Brain microvascular endothelial cell (primary cell): ENCODE data around the gene SV2A.
"Not testable (repeated sequence)": the region's sequence is repeated elsewhere in the genome, so short reads cannot be mapped to it uniquely, and the experiment has no call there.

Source experiments
- DNase-seq: peaks from one replicate; pipeline ENCODE4 v3.0.0-alpha.2; 2020
- H3K27ac ChIP-seq: fragments of 250-450 bp; sonication (Bioruptor Pico); 2 replicates; pipeline ENCODE4 v1.5.1; 2020; ENCODE audit warnings: mild to moderate bottlenecking, moderate library complexity
- H3K27me3 ChIP-seq: fragments of 250-450 bp; sonication (Bioruptor Pico); replicated peaks from 2 replicates; pipeline ENCODE4 v1.5.1; 2020; ENCODE audit warnings: mild to moderate bottlenecking
- H3K36me3 ChIP-seq: fragments of 250-450 bp; sonication (Bioruptor Pico); replicated peaks from 2 replicates; pipeline ENCODE4 v1.5.1; 2020; ENCODE audit warnings: mild to moderate bottlenecking
- H3K4me3 ChIP-seq: 2 replicates; pipeline ENCODE4 v1.5.1; 2011; ENCODE audit warnings: low read depth, mild to moderate bottlenecking, control low read depth, low read length, moderate library complexity
- in situ Hi-C: cut with HindIII; loops from 2 replicates; pipeline ENCODE4 v1.10.0; 2017; ENCODE audit warnings: low sequenced_read_pairs, low pct_ligation_motif_present
- TF ChIP-seq, protein P1 (sequence below): IDR thresholded peaks from 2 replicates; pipeline ENCODE4 v1.5.1; 2011; ENCODE audit warnings: low read depth, mild to moderate bottlenecking, moderate library complexity, low read length, control low read depth, inconsistent platforms; ENCODE audit errors: missing control alignments

Gene SV2A

DNA sequence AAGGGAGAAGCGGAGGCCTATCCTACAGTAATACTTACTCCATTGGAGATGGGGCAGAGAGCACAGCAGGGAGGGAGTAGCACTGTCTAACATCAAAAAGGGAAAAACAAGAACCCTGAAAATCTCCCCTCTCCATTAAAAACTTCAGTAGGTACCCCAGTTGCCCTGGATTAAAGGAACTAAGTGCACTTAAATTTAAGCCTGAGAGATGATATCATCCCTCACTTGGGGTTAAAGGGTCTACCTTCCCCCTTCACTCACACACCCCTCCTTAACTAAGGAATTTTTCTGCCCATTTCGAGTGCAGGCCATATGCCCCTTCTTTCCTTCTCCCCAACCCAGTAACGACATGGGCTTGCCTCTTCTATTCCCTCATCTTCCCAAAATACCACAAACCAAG lies 22.8 kb upstream of the SV2A start:
- Histone ChIP-seq H3K36me3 (peaks cover 23% of the 10 kb centered on the region), H3K27ac (no peak overlapping the region), H3K27me3 (no peaks in the 10 kb centered on the region), H3K4me3 (no peak overlapping the region)
- in situ Hi-C loops, result no loop called here
- no peak for DNase-seq
- TF ChIP-seq, protein P1, sequence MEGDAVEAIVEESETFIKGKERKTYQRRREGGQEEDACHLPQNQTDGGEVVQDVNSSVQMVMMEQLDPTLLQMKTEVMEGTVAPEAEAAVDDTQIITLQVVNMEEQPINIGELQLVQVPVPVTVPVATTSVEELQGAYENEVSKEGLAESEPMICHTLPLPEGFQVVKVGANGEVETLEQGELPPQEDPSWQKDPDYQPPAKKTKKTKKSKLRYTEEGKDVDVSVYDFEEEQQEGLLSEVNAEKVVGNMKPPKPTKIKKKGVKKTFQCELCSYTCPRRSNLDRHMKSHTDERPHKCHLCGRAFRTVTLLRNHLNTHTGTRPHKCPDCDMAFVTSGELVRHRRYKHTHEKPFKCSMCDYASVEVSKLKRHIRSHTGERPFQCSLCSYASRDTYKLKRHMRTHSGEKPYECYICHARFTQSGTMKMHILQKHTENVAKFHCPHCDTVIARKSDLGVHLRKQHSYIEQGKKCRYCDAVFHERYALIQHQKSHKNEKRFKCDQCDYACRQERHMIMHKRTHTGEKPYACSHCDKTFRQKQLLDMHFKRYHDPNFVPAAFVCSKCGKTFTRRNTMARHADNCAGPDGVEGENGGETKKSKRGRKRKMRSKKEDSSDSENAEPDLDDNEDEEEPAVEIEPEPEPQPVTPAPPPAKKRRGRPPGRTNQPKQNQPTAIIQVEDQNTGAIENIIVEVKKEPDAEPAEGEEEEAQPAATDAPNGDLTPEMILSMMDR, result no peak

DNA sequence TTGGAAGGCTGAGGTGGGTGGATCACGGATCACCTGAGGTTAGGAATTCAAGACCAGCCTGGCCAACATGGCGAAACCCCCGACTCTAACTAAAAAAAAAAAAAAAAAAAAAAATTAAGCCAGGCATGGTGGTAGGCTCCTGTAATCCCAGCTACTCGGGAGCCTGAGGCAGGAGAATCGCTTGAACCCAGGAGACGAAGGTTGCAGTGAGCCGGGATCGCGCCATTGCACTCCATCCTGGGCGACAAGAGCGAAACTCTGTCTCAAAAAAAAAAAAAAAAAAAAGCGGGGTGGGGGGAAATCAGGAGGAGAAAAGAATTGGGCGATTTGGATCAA lies 21.0 kb upstream of the SV2A start:
- Histone ChIP-seq H3K4me3 (peak overlapping the region; percentile 9), H3K27ac (peak overlapping the region; percentile 79)
- H3K27me3 ChIP-seq, in situ Hi-C loops, H3K36me3 ChIP-seq, DNase-seq: not testable (repeated sequence)

DNA sequence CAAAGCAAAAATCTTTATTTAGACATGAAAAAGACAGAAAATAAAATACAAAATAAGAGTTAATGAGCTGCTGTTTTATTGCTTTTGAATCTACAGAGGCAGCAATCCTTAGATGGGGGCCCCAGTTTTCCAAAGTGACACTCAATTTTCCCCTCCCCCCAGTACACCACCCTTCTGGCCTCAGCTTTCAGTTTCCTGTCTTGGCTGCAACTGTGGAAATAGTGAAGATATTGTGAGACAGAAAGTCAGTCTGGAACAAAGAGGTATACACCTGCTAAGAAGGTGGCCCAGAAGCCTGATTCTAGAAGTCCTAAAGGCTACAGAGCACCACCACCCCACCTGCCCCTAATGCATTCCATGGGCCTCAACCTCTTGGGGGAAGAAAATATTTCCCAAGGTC lies 20.1 kb upstream of the SV2A start:
- H3K27me3 ChIP-seq, result no peaks in the 10 kb centered on the region
- in situ Hi-C loops, result no loop called here
- TF ChIP-seq, protein P1, result no peak
- no peak for DNase-seq
- no peak overlapping the region for H3K27ac ChIP-seq
- H3K4me3 ChIP-seq, result no peak overlapping the region
- H3K36me3 ChIP-seq, result no peaks in the 10 kb centered on the region

DNA sequence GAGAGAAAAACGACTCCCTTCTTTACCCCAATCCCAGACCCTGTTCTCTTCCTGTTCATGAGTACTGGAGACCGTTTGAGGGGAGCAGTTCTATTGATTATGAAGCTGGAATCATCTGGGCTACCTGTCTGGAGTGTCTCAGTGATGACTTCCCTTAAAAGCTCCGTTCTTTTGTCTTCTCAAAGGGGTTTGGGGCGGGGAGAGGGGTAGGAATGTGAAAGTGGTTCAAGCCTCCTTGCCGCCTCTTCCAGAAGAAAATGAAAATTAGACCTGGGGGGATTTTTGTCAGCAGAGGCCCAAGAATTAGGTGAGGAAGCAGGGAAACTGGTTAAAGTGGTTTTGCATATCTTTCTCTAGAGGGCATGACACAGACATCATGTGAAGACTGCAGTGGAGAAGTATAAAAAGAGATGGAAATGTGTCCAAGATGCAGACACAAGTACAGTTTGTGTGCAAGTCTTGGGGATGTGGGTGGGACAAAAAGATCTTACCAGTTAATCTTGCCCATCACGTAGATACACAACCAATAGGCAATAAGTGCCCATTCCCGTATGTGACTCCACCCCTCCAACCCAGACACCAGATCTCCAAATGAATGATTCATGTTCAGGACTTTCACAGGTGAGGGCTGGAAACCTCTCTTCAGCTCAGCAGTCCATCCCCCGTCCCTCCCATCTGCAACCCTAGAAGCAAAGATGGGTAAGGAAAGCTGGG lies 19.5 kb upstream of the SV2A start:
- in situ Hi-C loops, result no loop called here
- no peaks in the 10 kb centered on the region for H3K27me3 ChIP-seq
- TF ChIP-seq, protein P1, result peak; percentile 9
- no peaks in the 10 kb centered on the region for H3K36me3 ChIP-seq
- DNase-seq, result no peak
- peak overlapping the region; percentile 75 for H3K4me3 ChIP-seq
- peak overlapping the region; percentile 23 for H3K27ac ChIP-seq

DNA sequence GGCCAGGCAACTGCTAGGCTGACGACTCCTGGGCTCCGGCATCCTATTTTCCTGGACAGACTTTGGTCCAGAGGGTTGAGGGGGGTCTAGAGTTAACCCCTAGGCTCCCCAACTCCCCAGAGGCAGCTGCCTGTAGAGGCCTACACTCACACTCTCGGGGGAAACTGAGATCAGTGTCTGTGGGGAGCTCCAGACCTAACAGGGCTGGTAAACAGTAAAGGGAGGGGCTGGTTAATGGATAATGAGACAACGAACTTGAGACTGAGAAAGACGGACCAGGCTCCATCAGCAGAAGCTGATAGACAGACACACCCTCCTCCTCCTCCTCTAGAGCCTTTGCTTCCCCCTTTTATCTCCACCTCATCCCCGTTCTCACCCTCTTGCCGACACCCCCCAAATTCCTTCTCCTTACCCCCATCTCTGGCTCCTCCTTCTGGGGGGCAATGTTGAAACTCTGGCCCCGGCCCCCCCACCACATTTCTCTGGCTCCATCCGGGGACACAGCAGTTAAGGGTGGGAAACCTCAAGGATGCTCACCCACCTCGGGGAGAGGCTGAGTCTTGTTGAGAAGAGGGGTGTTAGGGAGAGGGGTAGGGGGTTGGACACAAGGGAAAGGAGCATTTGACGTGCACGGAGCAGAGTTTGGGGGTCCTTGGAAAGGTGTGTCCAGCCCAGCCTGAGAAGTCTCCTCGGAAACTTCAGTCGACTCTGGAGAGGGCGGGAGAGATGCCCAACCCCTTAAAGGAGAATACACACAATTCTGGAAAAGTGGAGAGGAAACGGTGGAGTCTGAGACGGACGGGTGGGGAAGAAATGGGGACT lies 18.7 kb upstream of the SV2A start, which contains the start of gene MTMR11:
Gene MTMR11, minus strand, starts transcription at position 710 of the 822 bp plus-strand sequence. Its CDS starts 232 bp downstream, at position 478.
- TF ChIP-seq, protein P1, result no peak
- H3K27ac ChIP-seq, result peak within 1 kb of the TSS; percentile 23
- no peaks in the 10 kb centered on the region for H3K27me3 ChIP-seq
- H3K4me3 ChIP-seq, result peak within 1 kb of the TSS; percentile 75
- in situ Hi-C loops, result no loop called here
- H3K36me3 ChIP-seq, result no peaks in the 10 kb centered on the region
- no peak for DNase-seq

DNA sequence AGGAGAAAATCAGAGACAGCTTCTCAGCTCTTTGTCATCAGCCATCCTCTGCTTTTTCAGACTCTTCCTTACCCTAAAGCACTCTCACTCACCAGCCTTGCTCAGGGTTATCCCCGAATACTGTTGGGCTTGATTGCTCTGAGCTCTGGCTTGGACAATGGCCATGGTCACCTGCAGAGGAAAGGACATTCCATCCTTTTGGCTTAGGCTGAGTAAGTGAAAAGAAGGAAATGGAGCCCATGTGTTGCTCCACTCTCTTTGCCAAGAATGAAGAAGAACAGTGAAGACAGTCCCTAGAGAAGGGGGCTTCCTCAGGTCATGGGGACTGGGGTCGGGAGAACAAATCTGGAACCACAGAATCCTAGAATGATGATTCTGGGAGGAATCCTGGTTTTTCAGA lies 16.7 kb upstream of the SV2A start:
- Histone ChIP-seq H3K27ac (no peak overlapping the region), H3K36me3 (peaks cover 4% of the 10 kb centered on the region), H3K27me3 (no peaks in the 10 kb centered on the region), H3K4me3 (no peak overlapping the region)
- TF ChIP-seq, protein P1, result no peak
- in situ Hi-C loops, result no loop called here
- DNase-seq, result no peak
